ENCODE data around the gene LPA.
"Not testable (repeated sequence)": the region's sequence is repeated elsewhere in the genome, so short reads cannot be mapped to it uniquely, and the experiment has no call there.

The LPA gene

DNA sequence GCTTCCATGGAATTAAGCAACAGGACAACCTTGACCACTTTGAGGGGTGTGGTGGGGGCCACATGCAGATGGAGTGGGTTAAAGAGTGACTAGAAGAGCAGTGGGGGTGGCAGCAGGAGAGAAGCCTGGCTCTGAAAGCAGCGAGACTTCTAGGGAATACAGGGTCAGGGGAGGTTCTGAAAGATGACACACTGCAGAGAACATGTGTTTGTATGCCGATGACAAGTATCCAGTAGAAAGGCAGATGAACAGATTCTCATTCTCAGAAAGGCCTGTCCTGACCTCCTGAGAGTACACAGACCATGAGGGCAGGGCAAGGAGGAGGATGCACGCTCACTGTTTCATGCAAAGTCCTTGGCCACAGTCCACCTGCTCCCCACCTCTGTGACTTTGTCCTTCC lies 2.9 kb downstream of the LPA start:
- no peaks in the 10 kb centered on the region for H3K36me3 ChIP-seq

DNA sequence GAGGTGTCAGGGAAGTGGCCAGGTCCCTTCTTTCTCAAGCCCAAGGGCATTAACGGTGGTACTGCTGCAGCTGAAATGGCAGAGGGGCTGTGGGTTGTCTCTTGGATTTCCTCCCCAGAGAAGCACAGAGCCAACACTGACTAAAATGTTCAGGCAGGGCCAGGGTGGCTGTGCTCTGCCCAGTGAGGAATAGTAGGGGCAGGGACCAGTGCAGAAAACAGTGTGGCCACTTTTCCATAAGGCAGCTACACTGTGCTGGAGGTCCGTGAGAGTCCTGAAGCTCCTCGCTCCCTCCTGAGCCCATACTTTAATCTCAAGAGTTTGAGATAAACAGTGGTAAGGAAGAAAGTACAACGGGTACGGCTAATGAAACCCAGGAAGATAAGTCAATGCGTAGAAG lies 4.5 kb downstream of the LPA start:
- Histone ChIP-seq H3K4me1 (no peaks in the 10 kb centered on the region), H3K36me3 (no peaks in the 10 kb centered on the region), H3K4me2 (no peak overlapping the region), H3K27ac (no peak overlapping the region), H3K9me3 (peaks cover 24% of the 10 kb centered on the region), H3K9ac (no peak overlapping the region), H3K27me3 (no peaks in the 10 kb centered on the region), H3K4me3 (no peak overlapping the region), H4K20me1 (no peaks in the 10 kb centered on the region)
- no peak for TF ChIP-seq Cebpa-rat (IDR thresholded peaks at IDR 0.05)

More for the DNA sequence above, 2.9 kb downstream of the LPA start:
- no peak overlapping the region for H3K27ac ChIP-seq
- TF ChIP-seq Cebpa-rat (IDR thresholded peaks at IDR 0.05) = no peak
- H3K27me3 ChIP-seq = no peaks in the 10 kb centered on the region
- H4K20me1 ChIP-seq = no peaks in the 10 kb centered on the region
- no peak overlapping the region for H3K4me2 ChIP-seq
- H3K4me1 ChIP-seq = no peaks in the 10 kb centered on the region
- H3K9me3 ChIP-seq = peaks cover 24% of the 10 kb centered on the region
- H3K4me3 ChIP-seq = no peak overlapping the region
- H3K9ac ChIP-seq = no peak overlapping the region

DNA sequence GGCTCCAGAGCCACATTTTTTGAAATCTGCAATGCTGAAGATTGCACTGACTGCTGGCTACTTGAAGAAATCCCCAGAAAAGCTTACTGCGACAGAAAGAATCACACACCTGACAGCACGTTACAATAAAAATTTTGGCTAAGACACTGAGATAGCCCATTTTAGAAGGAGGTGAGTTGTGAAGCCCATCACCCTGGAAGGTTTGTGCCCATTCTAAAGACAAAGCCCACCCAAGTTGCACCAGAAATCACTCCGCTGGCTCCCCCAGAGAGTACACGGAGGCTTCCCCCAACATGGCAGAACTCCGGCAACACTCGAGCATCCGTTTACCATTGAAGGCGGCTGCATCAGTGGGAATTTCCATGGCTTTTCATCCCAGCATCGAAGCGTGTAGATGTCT lies 29.4 kb downstream of the LPA start:
- no peak overlapping the region for H3K4me2 ChIP-seq
- no peaks in the 10 kb centered on the region for H4K20me1 ChIP-seq
- H3K27me3 ChIP-seq = no peaks in the 10 kb centered on the region
- H3K4me1 ChIP-seq = no peaks in the 10 kb centered on the region
- H3K27ac ChIP-seq = no peak overlapping the region
- H3K9me3 ChIP-seq = no peaks in the 10 kb centered on the region
- H3K9ac ChIP-seq = no peak overlapping the region
- H3K36me3 ChIP-seq = no peaks in the 10 kb centered on the region
- H3K4me3 ChIP-seq = no peak overlapping the region
- no peak for TF ChIP-seq Cebpa-rat (IDR thresholded peaks at IDR 0.05)

DNA sequence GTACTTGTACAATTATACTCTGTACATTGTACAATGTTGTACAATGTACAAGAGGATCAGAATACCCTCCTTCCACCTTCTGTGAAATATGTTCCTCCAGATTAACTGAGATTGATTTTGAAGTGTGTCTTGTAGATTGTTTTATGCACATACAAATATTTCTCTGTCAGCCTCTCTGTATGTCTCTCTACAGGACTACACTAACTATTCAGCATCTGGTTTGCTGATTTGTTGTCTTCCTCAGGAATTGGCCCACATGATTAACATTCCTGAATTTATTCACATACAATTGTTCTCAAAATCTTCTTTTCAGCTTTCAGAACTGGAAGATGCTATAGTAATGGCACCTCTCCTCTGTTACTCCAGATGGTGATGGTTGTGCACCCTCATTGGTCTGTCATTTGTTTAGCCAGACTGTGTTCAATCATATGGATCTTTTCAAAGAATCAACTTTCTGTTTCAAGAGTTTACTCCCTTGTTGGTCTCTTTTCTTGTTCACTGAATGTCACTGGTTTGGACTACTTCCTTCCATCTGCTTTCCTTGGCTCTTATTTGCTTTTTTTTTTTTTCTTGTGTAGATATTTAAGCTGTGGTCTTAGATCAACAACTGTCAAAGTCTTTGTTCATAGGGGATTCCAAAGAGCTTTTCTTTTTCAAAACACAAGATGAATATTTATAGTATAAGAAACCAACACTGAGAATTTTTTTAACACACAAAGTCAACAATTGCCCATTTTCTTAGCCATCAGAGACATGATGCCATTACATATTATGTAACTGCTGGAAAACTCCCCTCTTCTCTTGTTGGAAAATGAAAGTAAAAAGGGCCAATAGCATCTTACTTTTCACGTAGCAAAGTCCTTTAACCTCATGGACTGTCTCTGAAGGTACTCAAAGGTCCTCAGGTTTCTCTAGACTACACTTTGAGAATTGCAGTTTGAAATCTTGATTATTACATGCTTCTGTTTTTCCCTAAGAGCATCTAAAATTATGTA lies 67.9 kb downstream of the LPA start:
- Histone ChIP-seq H3K4me2 (peak overlapping the region; percentile 24; the same call in 1 of the 2 replicates), H3K27me3 (no peaks in the 10 kb centered on the region), H3K4me1 (no peaks in the 10 kb centered on the region), H4K20me1 (no peaks in the 10 kb centered on the region), H3K27ac (no peak overlapping the region), H3K4me3 (no peak overlapping the region), H3K9ac (no peak overlapping the region), H3K36me3 (no peaks in the 10 kb centered on the region), H3K9me3 (no peaks in the 10 kb centered on the region)
- TF ChIP-seq Cebpa-rat (IDR thresholded peaks at IDR 0.05) = no peak

DNA sequence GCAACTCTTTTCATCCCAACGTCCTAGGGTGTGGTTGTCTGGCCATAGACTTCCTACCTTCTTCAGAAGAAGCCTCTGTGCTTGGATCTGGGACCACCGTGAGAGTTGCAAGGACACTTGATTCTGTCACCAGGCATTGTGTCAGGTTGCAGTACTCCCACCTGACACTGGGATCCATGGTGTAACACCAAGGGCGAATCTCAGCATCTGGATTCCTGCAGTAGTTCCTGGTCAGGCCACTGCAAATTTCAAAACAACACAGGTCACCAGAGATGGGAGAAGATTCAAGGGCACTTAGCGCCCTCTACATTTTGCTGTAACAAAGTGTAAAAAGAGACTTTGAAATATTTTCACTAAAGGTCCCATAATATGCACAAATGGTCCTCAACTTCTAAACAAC lies 68.8 kb downstream of the LPA start:
- not testable (repeated sequence) for H3K36me3 ChIP-seq, H3K4me1 ChIP-seq, H3K4me3 ChIP-seq, H3K27ac ChIP-seq, H3K9ac ChIP-seq, H4K20me1 ChIP-seq, H3K27me3 ChIP-seq, H3K4me2 ChIP-seq, H3K9me3 ChIP-seq

DNA sequence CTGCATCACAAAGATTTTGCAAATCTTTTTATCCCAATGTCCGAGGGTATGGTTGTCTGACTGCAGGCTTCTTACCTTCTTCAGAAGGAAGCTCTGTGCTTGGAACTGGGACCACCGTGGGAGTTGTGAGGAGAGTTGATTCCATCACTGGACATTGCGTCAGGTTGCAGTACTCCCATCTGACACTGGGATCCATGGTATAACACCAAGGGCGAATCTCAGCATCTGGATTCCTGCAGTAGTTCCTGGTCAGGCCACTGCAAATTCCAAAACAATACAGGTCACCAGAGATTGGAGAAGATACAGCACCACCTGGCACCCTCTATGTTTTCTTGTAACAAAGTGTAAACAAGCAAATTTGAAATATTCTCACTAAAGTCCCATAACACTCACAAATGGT lies 77.7 kb downstream of the LPA start:
- H3K4me2 ChIP-seq = no peak overlapping the region
- no peaks in the 10 kb centered on the region for H3K36me3 ChIP-seq
- no peaks in the 10 kb centered on the region for H3K9me3 ChIP-seq
- no peak overlapping the region for H3K4me3 ChIP-seq
- no peaks in the 10 kb centered on the region for H4K20me1 ChIP-seq
- no peak for TF ChIP-seq Cebpa-rat (IDR thresholded peaks at IDR 0.05)
- H3K9ac ChIP-seq = no peak overlapping the region
- H3K4me1 ChIP-seq = no peaks in the 10 kb centered on the region
- H3K27me3 ChIP-seq = no peaks in the 10 kb centered on the region
- H3K27ac ChIP-seq = no peak overlapping the region

DNA sequence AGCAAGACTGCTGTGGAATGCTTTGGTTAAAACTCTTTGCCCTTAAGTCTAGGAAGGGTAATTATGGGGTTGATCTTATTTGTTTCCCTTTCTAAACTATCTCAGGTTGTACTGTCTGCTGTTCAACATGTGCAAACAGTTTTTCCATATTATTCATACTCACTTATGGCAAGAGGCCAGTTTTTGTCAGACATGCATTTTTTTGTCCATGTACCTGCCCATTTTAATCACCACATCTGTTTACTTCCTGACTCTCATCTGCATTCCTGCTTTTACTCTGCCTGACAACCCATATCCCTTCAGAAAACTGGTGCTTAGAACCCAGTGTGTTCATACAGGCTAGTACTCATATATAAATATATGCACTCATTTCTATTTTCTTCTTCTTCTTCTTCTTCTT lies 80.3 kb downstream of the LPA start:
- H3K4me2 ChIP-seq = no peak overlapping the region
- no peaks in the 10 kb centered on the region for H4K20me1 ChIP-seq
- no peak overlapping the region for H3K4me3 ChIP-seq
- no peaks in the 10 kb centered on the region for H3K36me3 ChIP-seq
- no peak overlapping the region for H3K9ac ChIP-seq
- no peak overlapping the region for H3K27ac ChIP-seq
- H3K27me3 ChIP-seq = no peaks in the 10 kb centered on the region
- no peaks in the 10 kb centered on the region for H3K9me3 ChIP-seq
- H3K4me1 ChIP-seq = no peaks in the 10 kb centered on the region
- no peak for TF ChIP-seq Cebpa-rat (IDR thresholded peaks at IDR 0.05)

DNA sequence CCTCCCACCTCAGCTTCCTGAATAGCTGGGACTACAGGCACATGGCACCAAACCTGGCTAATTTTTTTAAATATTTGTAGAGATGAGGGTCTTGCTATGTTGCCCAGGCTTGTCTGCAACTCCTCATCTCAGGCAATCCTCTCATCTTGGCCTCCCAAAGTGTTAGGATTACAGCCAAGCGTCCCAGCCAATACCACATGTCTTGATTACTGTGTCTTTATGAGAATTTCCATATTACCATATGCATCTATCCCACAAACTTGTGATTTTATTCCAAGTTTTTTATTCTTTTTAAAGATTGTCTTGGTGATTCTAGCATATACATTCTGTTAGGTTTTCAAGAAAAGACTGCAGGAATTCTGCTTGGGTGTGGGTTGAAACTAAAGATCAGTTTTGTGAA lies 82.7 kb downstream of the LPA start:
- H3K27me3 ChIP-seq = no peaks in the 10 kb centered on the region
- no peak overlapping the region for H3K27ac ChIP-seq
- no peak overlapping the region for H3K4me3 ChIP-seq
- H3K9me3 ChIP-seq = no peaks in the 10 kb centered on the region
- no peak overlapping the region for H3K4me2 ChIP-seq
- no peaks in the 10 kb centered on the region for H3K4me1 ChIP-seq
- no peak overlapping the region for H3K9ac ChIP-seq
- H4K20me1 ChIP-seq = no peaks in the 10 kb centered on the region
- TF ChIP-seq Cebpa-rat (IDR thresholded peaks at IDR 0.05) = no peak
- H3K36me3 ChIP-seq = no peaks in the 10 kb centered on the region

DNA sequence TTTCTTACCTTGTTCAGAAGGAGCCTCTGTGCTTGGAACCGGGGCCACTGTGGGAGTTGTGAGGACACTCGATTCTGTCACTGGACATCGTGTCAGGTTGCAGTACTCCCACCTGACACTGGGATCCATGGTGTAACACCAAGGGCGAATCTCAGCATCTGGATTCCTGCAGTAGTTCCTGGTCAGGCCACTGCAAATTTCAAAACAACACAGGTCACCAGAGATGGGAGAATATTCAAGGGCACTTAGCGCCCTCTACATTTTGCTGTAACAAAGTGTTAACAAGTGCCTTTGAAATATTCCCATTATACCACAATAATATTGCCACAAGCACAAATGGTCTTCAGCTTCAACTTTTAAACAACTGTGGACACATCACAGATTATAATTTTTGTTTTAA lies 85.6 kb downstream of the LPA start:
- not testable (repeated sequence) for H3K4me1 ChIP-seq, H3K9me3 ChIP-seq, H4K20me1 ChIP-seq, H3K4me3 ChIP-seq, H3K36me3 ChIP-seq, H3K27ac ChIP-seq, H3K27me3 ChIP-seq, H3K9ac ChIP-seq, H3K4me2 ChIP-seq

DNA sequence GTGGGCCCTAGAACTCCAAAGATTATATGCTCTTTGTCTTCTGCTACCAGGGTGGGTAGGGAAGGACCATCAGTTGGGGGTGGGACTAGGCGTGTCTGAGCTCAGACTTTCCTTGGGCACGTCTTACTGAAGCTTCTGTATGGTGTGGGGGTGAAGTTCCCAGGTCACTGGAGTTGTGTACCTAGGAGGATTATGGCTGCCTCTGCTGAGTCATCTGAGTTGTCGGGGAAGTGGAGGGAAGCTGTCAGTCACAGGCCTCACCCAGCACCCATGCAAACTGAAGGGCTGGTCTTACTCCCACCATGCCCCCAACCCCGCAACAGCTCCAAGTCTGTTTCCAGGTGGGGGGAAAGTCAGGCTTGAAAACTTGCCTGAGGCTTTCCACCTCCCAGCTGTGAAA lies 90.1 kb downstream of the LPA start:
- no peaks in the 10 kb centered on the region for H3K27me3 ChIP-seq
- TF ChIP-seq Cebpa-rat (IDR thresholded peaks at IDR 0.05) = no peak
- H3K9ac ChIP-seq = no peak overlapping the region
- no peaks in the 10 kb centered on the region for H3K4me1 ChIP-seq
- no peaks in the 10 kb centered on the region for H4K20me1 ChIP-seq
- 0 out of 2 replicates have a peak, but pooled peaks cover 4% of the 10 kb centered on the region for H3K9me3 ChIP-seq
- H3K27ac ChIP-seq = no peak overlapping the region
- no peak overlapping the region for H3K4me2 ChIP-seq
- H3K36me3 ChIP-seq = no peaks in the 10 kb centered on the region
- H3K4me3 ChIP-seq = no peak overlapping the region

DNA sequence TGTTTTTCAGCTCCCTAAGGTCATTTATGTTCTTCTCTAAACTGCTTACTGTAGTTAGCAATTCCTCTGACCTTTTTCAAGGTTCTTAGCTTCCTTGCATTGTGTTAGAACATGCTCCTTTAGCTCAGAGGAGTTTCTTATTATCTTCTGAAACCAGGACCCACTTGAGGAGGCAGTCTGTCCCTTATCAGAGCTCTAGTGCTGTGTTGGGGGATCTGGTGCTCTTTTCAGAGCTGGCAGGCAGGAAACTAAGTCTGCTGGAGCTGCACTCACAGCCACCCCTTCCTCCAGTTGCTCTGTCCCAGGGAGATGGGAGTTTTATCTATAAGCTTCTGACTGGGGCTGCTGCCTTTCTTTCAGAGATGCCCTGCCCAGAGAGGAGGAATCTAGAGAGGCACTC lies 92.9 kb downstream of the LPA start:
- not testable (repeated sequence) for H3K9ac ChIP-seq, H4K20me1 ChIP-seq, H3K9me3 ChIP-seq, H3K27me3 ChIP-seq, H3K27ac ChIP-seq, H3K36me3 ChIP-seq, H3K4me3 ChIP-seq, H3K4me2 ChIP-seq, H3K4me1 ChIP-seq

Measured in BLaER1 (cell line).